Hematopoietic multipotent progenitor cell (in vitro differentiated cells): Measurements from ENCODE around the gene GPR132. TPM values are rescaled to one million over a fixed set of nuclear protein-coding genes. Genes with fewer than 3 reads are reported as not detected.
A peak's percentile ranks its signal among the peaks of the same experiment; 100 is the strongest.
"Not testable (repeated sequence)": the region's sequence is repeated elsewhere in the genome, so short reads cannot be mapped to it uniquely, and the experiment has no call there.

Source experiments
- DNase-seq, 3 donors: peaks; one replicate each; pipeline ENCODE4 v3.0.0-alpha.2; 2011 to 2015; ENCODE audit warnings: low read depth in 2 of 3, low spot score in 2 of 3
- total RNA-seq: library from RNA; depleted of rRNA; stranded (reverse); fragments of >200 nt; gene quantifications from one replicate; pipeline ENCODE4 v1.2.3, GENCODE V29; 2012

Gene GPR132
- total RNA-seq, 1 donor = 13.5 TPM

DNA sequence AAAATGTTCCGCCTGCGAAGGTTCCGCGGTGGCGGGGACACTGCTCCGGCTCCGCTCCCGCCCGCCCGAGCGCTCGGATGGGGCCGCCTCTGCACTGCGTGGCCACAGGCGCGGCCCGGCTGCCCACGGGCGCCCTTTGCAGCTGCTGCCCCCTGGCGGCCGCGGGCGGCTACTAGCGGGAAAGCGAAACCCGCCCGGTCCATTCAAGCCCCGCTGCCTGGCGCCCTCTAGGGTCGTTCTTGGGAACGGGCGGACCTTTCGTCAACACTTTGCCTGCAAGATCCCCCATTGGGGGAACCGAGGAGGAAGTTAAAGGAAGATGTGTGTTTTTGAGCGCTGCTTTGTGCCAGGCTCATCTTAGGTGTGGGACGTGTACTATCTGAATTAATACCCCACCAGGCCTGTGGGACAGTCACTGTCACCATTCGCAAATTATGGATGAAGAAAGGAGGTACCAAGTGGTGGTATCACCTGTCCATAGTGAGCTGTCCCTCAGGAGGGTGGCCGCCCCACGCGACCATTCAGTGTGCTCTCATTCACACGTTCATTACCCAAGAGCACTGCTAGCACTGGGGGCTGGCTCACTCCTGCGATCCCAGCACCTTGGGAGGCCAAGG is 19.4 kb downstream of the GPR132 start:
- DNase-seq = peak; percentile 86 to 95 (median 90)

DNA sequence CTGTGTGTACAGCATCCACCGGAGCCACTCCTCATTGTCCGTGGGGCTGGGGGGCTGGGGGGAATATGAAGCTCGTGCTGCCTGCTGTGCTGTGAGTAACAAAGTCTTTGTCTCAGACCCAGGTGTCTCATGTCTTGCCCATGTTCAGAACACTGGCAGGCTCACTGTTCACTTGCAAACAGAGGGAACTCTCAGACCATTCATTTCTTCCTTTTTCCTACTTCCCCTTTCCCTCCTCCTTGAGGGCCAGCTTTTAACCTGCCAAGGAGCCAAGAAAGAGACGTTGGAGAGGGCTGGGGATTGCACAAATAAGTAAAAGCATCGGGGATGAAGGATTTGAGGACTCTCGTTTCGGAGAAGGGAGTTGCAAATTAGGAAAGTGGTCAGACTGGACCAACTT is 21.6 kb downstream of the GPR132 start:
- DNase-seq = no peak

DNA sequence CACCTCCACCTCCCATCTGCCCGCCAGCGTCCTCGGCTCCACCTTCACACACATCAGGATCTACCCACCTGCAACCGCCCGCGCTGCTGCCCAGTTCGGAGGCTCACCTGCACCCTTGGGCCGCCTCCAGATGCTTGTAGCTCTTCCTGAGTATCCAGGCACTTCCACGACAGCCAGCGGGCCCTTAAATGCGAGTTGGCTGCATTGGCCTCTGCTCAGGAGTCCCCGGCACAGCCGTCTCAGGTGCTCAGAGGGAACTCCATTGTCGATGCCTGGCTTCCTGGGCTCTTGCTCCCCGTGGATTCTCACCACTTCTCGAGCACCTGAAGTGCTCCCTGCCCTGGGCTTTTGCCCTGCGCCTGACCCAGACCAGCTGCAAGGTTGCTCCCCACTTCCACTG is 22.4 kb downstream of the GPR132 start:
- DNase-seq = no peak

DNA sequence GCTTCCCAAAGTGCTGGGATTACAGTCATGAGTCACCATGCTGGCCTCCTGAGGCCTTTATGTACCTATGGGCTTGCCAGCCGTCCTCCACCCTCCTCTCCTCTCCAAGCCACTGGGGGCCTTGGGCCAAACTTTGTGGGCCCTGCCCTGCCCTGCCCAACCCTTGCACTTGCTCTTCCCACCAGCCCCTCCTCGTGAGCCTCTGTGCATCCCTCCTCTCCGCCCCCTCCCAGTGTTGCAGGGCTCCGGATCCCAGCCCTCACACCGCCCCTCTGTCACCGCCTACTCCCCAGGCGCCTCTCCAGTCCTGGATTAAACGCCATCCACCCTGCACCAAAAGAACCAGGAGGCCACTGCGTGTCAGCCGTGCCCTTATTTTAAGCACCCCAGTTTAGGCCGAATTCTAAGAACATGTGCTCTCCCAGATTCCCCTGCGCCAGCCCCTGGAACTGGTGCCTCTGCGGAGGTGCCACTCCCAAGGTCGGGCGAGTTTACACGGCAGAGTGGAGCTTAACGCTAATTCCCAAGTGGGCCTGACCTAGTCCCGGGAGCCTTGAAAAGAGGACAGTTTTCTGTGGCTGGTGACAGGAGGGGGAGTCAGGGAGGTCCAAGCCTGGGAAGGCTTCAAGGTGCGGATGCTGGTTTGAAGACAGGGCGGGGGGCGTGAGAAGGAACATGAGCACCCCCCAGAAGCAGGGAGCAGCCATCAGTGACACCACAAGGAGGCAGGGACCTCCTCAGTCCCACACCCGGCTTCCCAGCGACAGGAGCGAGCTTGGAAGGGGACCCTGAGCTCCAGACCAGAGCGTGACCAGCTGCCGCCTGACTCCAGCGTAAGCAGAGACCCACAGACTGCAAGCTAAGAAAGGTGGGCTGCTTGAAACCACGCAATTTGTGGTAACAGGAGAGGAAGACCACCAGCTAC is 23.1 kb downstream of the GPR132 start:
- no peak for DNase-seq

DNA sequence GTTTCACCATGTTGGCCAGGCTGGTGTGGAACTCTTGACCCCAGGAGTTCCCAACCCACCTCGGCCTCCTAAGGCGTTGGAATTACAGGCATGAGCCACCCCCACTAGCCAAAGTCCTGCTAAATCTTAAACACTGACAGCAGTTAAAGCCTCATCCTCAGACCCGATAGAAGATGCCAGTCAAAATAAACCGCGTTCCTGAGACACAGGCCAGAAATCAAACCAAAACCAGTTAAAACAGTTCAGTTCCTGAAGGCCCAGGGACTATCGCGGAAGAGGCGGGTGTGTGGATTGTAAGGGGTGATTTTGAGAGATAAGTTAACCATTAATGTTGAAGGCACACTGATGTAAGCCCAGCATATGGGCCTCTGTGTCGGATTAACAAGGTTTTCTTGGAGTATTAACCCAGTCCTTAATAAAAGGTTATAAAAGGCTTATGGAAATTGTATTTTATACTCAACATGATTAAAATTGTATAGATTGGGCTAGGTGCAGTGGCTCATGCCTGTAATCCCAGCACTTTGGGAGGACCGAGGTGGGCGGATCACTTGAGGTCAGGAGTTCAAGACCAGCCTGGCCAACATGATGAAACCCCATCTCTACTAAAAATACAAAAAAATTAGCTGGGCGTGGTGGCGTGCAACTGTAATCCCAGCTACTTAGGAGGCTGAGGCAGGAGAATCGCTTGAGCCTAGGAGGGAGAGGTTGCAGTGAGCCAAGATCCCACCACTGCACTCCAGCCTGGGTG is 25.6 kb downstream of the GPR132 start:
- no peak for DNase-seq

DNA sequence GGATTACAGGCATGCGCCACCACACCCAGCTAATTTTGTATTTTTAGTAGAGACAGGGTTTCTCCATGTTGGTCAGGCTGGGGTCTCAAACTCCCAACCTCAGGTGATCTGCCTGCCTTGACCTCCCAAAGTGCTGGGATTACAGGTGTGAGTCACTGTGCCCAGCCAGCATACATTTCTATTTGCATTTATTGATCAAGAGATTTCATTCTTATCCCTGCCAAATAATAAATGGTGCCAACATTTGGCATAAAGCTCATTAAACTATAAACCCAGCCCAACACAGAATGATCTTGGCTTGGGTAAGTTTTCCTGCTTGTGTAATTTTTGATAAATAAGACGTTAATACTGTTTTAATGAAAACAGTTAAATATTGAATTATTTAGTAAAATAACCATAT is 29.6 kb downstream of the GPR132 start:
- DNase-seq = not testable (repeated sequence)

DNA sequence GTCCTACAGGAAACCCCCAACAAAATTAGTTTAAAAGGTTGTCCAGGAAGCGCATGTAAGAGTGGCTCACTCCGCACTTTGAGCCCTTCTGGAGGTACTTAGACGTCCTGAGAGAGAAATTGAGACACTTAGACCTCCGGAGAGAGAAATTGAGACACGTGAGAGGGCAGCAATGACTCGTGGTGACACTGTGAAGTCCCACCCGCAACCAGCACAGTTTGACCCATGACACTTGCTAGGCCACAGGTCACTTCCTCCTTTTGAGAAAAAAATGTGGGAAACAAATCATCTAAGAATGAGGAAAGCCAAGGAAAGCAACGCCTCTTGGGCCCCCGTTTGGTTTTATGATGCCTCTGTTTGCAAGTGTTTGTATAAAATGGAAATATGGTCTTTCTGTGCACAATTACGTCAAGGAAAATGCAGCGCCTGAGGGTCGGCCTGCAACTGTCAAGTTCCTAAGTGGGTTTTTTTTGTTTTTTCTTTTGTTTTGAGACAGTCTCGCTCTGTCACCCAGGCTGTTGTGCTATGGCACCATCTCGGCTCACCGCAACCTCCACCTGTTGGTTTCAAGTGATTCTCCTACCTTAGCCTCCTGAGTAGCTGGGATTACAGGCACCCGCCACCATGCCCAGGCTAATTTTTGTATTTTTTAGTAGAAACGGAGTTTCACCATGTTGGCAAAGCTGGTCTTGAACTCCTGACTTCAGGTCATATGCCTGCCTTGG is 30.8 kb downstream of the GPR132 start:
- DNase-seq = no peak

DNA sequence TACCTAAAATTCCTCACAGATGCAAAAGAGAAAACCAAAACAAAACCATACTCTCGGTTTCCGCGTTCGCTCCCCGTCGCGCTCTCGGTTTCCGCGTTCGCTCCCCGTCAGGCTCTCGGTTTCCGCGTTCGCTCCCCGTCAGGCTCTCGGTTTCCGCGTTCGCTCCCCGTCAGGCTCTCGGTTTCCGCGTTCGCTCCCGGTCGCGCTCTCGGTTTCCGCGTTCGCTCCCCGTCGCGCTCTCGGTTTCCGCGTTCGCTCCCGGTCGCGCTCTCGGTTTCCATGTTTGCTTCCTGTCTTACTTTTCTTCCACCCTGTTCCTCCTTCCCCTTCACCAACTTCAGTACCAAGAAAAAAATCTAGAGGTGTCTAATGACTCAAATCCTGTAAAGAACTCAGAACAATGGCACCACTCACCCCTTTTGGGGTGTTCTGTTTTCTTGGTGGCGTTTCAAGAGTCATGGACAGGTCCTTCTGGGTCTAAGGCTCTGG is 31.8 kb downstream of the GPR132 start:
- DNase-seq = peak in 1 of 3 donors; percentile 26

DNA sequence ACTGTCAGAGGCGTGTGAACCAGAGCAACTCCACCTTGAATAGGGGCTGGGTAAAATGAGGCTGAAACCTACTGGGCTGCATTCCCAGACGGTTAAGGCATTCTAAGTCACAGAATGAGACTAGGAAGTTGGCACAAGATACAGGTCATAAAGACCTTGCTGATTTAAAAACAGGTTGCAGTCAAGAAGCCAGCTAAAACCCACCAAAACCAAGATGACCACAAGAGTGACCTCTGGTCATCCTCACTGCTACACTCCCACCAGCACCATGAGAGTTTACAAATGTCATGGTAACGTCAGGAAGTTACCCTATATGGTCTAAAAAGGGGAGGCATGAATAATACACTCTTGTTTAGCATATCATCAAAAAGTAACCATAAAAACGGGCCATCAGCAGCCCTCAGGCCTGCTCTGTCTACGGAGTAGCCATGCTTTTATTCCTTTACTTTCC is 32.8 kb downstream of the GPR132 start:
- DNase-seq = not testable (repeated sequence)

DNA sequence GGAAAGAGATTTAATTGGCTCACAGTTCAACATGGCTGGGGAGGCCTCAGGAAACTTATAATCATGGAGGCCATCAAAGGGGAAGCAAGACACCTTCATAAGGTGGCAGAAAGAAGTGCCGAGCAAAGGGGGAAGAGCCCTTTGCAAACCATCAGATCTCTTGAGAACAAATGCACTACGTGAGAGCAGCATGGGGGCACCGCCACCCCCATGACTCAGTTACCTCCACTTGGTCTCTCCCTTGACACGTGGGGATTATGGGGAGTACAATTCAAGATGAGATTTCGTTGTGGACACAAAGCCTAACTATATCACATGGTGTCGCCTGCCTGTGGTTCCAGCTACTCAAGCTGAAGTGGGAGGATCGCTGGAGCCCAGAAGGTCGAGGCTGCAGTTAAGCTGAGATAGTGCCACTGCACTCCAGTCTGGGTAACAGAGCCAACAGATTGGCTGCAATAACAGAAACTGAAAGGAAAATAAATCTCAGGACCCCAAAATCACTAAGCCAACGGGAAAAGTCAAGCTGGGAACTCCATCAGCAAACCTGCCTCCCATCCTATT is 34.3 kb downstream of the GPR132 start:
- DNase-seq = no peak

DNA sequence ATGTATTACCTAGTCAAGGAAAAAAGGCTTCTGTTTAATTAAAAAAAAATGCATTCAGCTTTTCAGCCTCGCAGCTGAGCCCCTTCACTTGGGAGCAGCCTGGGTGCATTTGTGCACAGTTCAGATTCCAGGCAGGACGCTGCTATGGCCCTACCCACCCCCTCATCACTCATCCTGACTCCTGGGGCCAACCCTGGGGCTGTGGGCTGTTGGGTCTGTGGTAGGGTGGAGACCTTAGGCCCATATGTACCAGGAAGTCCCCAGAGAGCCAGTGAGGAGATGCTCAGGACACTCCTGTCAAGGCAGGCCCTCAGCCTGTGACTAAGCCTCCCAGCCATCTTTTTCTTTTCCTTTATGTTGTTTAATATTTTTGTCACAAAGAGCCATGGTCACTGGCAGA is 35.0 kb downstream of the GPR132 start:
- DNase-seq = no peak

DNA sequence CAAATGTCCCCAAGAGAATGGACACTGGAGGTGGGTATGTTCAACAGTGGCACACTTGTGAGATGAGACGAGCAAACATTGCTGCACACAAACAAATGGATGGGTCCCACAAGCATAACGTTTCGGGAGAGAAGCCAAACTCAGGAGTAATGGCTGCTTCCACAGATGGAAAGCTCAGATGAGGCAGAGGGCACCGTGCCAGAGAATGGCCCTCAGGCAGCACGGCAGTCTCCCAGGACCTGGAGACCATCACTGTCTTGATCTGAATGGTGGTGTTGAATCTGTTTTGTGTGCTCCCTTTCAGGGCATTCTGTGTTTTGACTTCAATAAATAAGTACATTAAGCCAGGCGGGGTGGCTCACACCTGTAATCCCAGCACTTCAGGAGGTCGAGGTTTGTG is 35.8 kb downstream of the GPR132 start:
- no peak for DNase-seq

DNA sequence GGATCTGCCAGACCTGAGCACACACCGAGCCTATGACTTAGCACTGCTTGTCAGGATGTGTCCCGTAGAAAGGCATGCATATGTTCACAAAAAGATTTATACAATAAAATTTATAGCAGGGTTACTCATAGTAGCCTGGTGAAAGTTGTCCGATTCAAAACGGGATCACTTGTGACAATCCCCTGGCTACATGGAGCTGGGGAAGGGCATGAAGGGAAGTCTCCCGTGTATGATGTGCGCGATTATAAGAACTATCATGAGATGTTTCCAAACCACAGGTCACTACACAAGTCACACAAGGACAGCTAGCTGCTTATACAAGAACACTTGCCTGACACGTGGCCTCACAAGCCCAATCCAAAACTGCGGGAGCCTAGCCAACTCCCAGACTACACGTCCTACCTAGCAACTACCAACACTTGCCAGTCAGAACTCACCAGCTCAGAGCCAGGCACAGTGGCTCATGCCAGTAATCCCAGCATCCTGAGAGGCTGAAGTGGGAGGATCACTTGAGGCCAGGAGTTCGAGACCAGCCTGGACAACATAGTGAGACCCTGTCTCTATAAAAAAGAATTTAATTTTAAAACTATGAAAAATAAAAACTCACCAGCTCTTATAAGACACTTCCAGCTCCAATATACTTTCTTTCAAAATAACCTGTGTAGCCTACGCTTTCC is 36.8 kb downstream of the GPR132 start:
- DNase-seq = no peak

DNA sequence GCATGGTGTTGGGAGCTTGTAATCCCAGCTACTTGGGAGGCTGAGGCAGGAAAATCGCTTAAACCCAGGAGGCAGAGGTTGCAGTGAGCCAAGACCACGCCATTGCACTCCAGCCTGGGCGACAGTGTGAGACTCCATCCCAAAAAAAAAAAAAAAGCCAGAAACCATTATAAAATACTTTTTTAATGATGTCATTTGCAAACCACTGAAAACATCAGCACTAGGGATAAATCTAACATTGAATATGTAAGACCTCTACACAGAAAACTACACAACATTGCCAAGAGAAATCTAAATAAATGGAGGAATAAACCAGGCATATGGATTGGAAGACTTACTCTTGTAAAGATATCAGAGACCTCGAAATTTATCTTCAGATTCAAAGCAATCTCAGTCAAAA is 37.5 kb downstream of the GPR132 start:
- DNase-seq = not testable (repeated sequence)

DNA sequence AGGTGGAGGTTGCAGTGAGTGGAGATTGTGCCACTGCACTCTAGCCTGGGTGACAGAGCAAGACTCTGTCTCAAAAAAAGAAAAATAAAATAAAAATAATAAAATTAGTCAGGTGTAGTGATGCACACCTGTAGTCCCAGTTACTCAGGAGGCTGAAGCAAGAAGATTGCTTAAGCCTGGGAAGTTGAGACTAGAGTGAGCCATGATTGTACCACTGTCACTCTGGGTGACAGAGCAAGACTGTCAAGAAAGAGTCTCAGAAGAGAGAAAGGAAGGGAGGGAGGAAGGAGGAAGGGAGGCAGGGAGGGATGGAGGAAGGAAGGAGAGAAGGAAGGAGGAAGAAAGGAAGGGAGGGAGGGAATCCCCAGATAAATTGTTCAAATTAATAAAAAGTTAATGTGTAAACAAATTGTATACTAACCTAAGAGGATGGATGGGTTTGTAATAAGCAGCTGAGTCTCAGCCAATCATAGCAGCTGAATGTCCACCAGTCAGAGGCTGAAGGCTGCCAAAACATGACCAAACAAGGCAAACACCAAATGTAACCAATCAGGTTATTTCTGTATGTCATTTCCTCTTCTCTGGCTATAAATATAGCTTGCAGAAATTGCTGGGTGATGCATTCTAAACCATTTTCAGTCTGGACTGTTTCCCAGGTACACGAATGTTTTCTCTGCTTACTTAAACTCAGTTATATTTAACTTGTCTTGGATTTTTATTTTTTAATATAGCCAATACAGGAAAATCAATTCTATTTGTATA is 38.2 kb downstream of the GPR132 start:
- peak in 2 of 3 donors; percentile 24 to 39 for DNase-seq

DNA sequence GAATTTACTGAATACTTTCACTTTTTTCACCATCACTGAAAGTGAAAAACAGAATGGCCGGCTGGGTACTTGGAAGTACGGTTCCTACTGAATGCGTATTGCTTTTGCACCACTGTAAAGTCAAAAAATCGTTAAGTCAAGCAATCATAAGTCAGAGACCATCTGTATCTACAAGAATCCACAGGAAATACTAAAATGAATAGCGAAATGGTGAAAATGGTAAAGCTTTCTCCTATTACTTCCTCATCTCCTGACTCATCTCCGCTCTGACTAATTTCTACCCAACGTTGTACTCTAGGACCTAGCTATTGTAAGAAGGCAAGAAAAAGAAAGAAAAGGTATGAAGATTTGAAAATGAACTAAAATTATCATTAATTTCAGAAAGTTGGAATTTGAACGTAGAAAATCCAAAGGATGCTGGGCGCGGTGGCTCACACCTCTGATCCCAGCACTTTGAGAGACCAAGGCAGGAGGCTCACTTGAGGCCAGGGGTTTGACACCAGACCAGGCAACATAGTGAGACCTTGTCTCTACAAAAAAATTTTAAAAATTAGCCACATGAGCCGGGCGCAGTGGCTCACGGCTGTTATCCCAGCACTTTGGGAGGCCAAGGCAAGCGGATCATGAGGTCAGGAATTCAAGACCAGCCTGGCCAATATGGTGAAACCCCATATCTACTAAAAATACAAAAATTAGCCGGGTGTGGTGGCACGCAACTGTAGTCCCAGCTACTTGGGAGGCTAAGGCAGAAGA is 39.0 kb downstream of the GPR132 start:
- no peak for DNase-seq

DNA sequence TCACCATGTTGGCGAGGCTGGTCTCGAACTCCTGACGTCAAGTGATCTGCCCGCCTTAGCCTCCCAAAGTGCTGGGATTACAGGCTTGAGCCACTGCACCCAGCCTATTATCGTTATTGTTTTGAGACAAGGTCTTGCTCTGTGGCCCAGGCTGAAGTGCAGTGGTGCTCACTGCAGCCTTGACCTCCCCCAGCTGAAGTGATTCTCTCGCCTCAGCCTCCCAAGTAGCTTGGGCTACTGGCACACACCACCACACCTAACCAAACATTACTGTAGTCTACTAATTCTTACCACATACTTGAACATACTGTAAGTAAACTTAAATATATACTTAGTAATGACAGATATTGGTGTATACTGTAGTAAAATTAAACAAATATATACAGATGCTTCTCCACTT is 39.8 kb downstream of the GPR132 start:
- no peak for DNase-seq

DNA sequence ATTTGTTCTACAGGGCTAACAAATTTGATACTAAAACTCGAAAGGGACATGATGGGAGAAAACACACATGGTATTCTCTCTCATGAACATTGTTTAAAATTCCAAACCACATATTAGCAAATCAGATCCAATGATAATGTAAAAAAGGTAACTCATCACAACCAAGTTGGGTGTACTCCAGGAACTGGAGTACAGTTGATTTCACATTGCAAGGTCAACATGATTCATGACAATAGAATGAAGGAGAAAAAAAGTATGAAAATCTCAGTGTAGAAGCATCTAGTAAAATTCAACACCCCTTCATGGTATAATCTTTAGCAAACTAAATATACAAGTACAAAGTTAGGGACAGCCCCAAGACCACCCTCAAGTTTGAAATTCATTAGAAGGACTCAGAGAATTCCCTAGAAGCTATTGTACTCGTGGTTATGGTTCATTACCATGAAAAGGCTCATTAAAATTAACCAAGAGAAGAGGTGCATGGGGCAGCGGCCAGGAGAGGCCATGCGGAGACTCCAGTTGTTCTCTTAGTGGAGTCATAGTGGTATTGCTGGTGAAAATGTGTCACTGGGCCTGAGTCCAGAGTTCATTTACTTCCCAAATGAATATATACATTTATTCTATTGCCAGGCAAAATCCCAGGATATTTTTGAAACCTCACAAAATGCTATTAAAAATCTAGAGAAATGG is 41.3 kb downstream of the GPR132 start:
- no peak for DNase-seq
